Right cardiac atrium (tissue), 5 donors: ENCODE data around the gene CGNL1. TPM values are rescaled to one million over a fixed set of nuclear protein-coding genes. Genes with fewer than 3 reads are reported as not detected.
A peak's percentile ranks its signal among the peaks of the same experiment; 100 is the strongest.

Experiments used
- ATAC-seq, 2 donors: fragments of 200-7000 bp; cut with Tn5 transposase; one replicate each; pipeline versions ENCODE4 v1.8.0 to v1.9.1; 2020; ENCODE audit warnings: moderate library complexity in 2 of 2, mild to moderate bottlenecking in 1 of 2
- DNase-seq, 3 donors: peaks; one replicate each; pipeline ENCODE4 v3.0.0-alpha.2; 2020
- H3K27ac ChIP-seq: one replicate; pipeline ENCODE4 v1.5.1; 2013; ENCODE audit warnings: mild to moderate bottlenecking, low read length, control low read depth, moderate library complexity
- H3K27me3 ChIP-seq: one replicate; pipeline ENCODE4 v1.6.1; 2013; ENCODE audit not compliant: control insufficient read depth, insufficient read depth
- H3K4me1 ChIP-seq: one replicate; pipeline ENCODE4 v1.6.1; 2013; ENCODE audit warnings: low read length; ENCODE audit not compliant: control insufficient read depth, insufficient read depth
- H3K4me3 ChIP-seq: one replicate; pipeline ENCODE4 v1.5.1; 2013; ENCODE audit warnings: low read length, control low read depth
- H3K9me3 ChIP-seq: one replicate; pipeline ENCODE4 v1.6.1; 2013; ENCODE audit warnings: low read length; ENCODE audit not compliant: control insufficient read depth
- WGBS: extraction: QIAGEN DNeasy Blood & Tissue Kit; methylation state at CpG from one replicate; pipeline ENCODE4 v1.1.7; 2013; 5-methylcytosine and 5-hydroxymethylcytosine counted together
- intact Hi-C, 4 donors: fragments of 100-400 bp; cut with DNase I; formaldehyde crosslinking; loops; one replicate each; pipeline versions ENCODE4 v1.11.0 to v1.14.0; 2022 to 2023
- polyA plus RNA-seq: library from polyadenylated mRNA; stranded (reverse); fragments of 200-250 nt; gene quantifications from one replicate; pipeline ENCODE4 v1.2.3, GENCODE V29; 2013
- total RNA-seq, 4 donors: library from RNA; stranded (reverse); fragmentation: NEBNext Ultra II Directional; extraction: Animal tissue kit (Norgen Biotek cat#: 25700); gene quantifications; one replicate each; pipeline ENCODE4 v1.2.1, GENCODE V29; 2021
- donor health status: healthy with polysubstance abuse.
- donor health status: DM: no; HTN: yes; CAD: no.
- donor health status: DM: no; HTN: no; CAD: no.
- donor health status: DM: no; HTN: yes; CAD: no; lungs with severe emphysema.
- donor health status: DM: yes; HTN: yes; CAD: no.

Gene CGNL1
- total and polyA plus RNA-seq, 5 donors, result 12.7 to 59.9 (median 49.3) TPM

- DNase-seq (no peak), ATAC-seq (no peak)
- Histone ChIP-seq H3K27ac (no peak overlapping the region), H3K4me3 (no peak overlapping the region), H3K27me3 (no peaks in the 10 kb centered on the region), H3K9me3 (no peaks in the 10 kb centered on the region), H3K4me1 (peaks cover 4% of the 10 kb centered on the region)
- intact Hi-C loops, result no loop called here
- WGBS, result 95% methylated on average over 3 of the region's 3 CpGs
Measured at GRCh38 chr15:57583720-57584119, 207.4 kb downstream of the CGNL1 start.

- H3K27ac ChIP-seq, result no peak overlapping the region
- peaks cover 14% of the 10 kb centered on the region for H3K4me1 ChIP-seq
- intact Hi-C loops, result no loop called here
- H3K9me3 ChIP-seq, result no peaks in the 10 kb centered on the region
- no peak overlapping the region for H3K4me3 ChIP-seq
- H3K27me3 ChIP-seq, result no peaks in the 10 kb centered on the region
- DNase-seq, result no peak
- 50% methylated on average over 6 of the region's 6 CpGs for WGBS
- ATAC-seq, result no peak
Measured at GRCh38 chr15:57586661-57587424, 210.5 kb downstream of the CGNL1 start.

- Histone ChIP-seq H3K9me3 (no peaks in the 10 kb centered on the region), H3K27me3 (no peaks in the 10 kb centered on the region), H3K27ac (peak overlapping the region; percentile 68), H3K4me1 (peaks cover 14% of the 10 kb centered on the region), H3K4me3 (no peak overlapping the region)
- DNase-seq, result peak in 1 of 3 donors; percentile 56
- ATAC-seq, result peak; percentile 26 to 40
- intact Hi-C loops, result no loop called here
- 37% methylated on average over 1 of the region's 1 CpG for WGBS
Measured at GRCh38 chr15:57589281-57589680, 213.0 kb downstream of the CGNL1 start.

GRCh38 chr15:57589754-57590153 lies 213.4 kb downstream of the CGNL1 start:
- H3K4me3 ChIP-seq, result no peak overlapping the region
- H3K27ac ChIP-seq, result peak overlapping the region; percentile 68
- H3K9me3 ChIP-seq, result no peaks in the 10 kb centered on the region
- H3K27me3 ChIP-seq, result no peaks in the 10 kb centered on the region
- DNase-seq (peak; percentile 49 to 80 (median 78)), ATAC-seq (peak; percentile 7 to 49)
- H3K4me1 ChIP-seq, result peaks cover 14% of the 10 kb centered on the region
- intact Hi-C loops, result no loop called here
- WGBS, result 50% methylated on average over 2 of the region's 2 CpGs

- Histone ChIP-seq H3K4me1 (peaks cover 18% of the 10 kb centered on the region), H3K27ac (peak overlapping the region; percentile 63), H3K4me3 (peak overlapping the region; percentile 62), H3K9me3 (no peaks in the 10 kb centered on the region), H3K27me3 (no peaks in the 10 kb centered on the region)
- 23% methylated on average over 18 of the region's 18 CpGs for WGBS
- DNase-seq, result no peak
- intact Hi-C loops, result no loop called here
- no peak for ATAC-seq
Measured at GRCh38 chr15:57591237-57591821, 215.0 kb downstream of the CGNL1 start.

GRCh38 chr15:57591822-57592367 lies 215.6 kb downstream of the CGNL1 start, which contains the start of gene MYZAP:
Gene MYZAP (plus strand): TSS chr15:57591904. CDS start chr15:57592035, 131 bp downstream.
- intact Hi-C loops, result no loop called here
- Histone ChIP-seq H3K9me3 (no peaks in the 10 kb centered on the region), H3K4me1 (peaks cover 22% of the 10 kb centered on the region), H3K4me3 (peak within 1 kb of the TSS; percentile 62), H3K27me3 (no peaks in the 10 kb centered on the region), H3K27ac (peak within 1 kb of the TSS; percentile 73)
- 2% methylated on average over 58 of the region's 58 CpGs for WGBS
- ATAC-seq (peak; percentile 64 to 73), DNase-seq (peak; percentile 62 to 88 (median 87))

GRCh38 chr15:57592426-57592825 lies 216.1 kb downstream of the CGNL1 start:
- H3K27ac ChIP-seq, result peak overlapping the region; percentile 73
- WGBS, result 62% methylated on average over 5 of the region's 5 CpGs
- peaks cover 25% of the 10 kb centered on the region for H3K4me1 ChIP-seq
- H3K27me3 ChIP-seq, result no peaks in the 10 kb centered on the region
- H3K4me3 ChIP-seq, result peak overlapping the region; percentile 62
- intact Hi-C loops, result no loop called here
- ATAC-seq (no peak), DNase-seq (peak in 1 of 3 donors; percentile 53)
- H3K9me3 ChIP-seq, result no peaks in the 10 kb centered on the region

- DNase-seq, result peak in 1 of 3 donors; percentile 46
- 64% methylated on average over 5 of the region's 5 CpGs for WGBS
- Histone ChIP-seq H3K27ac (peak overlapping the region; percentile 73), H3K4me1 (peaks cover 23% of the 10 kb centered on the region), H3K27me3 (no peaks in the 10 kb centered on the region), H3K9me3 (no peaks in the 10 kb centered on the region), H3K4me3 (peak overlapping the region; percentile 62)
- ATAC-seq, result no peak
- intact Hi-C loops, result no loop called here
Measured at GRCh38 chr15:57592836-57593420, 216.6 kb downstream of the CGNL1 start.

- 80% methylated on average over 6 of the region's 6 CpGs for WGBS
- DNase-seq (no peak), ATAC-seq (no peak)
- no peaks in the 10 kb centered on the region for H3K9me3 ChIP-seq
- H3K4me1 ChIP-seq, result peaks cover 24% of the 10 kb centered on the region
- H3K4me3 ChIP-seq, result peak overlapping the region; percentile 16
- intact Hi-C loops, result no loop called here
- H3K27ac ChIP-seq, result no peak overlapping the region
- no peaks in the 10 kb centered on the region for H3K27me3 ChIP-seq
Measured at GRCh38 chr15:57594479-57594878, 218.2 kb downstream of the CGNL1 start.

GRCh38 chr15:57595011-57595866 lies 218.9 kb downstream of the CGNL1 start:
- Histone ChIP-seq H3K27ac (peak overlapping the region; percentile 86), H3K4me1 (peaks cover 23% of the 10 kb centered on the region), H3K9me3 (no peaks in the 10 kb centered on the region), H3K4me3 (no peak overlapping the region), H3K27me3 (no peaks in the 10 kb centered on the region)
- DNase-seq (peak; percentile 38 to 84 (median 81)), ATAC-seq (peak; percentile 64 to 67)
- intact Hi-C loops, result no loop called here
- 50% methylated on average over 9 of the region's 9 CpGs for WGBS
